HEK293 (cell line): Measurements from ENCODE around the gene MAEA.

Experiments used
- CTCF ChIA-PET: fragments of 350-600 bp; formaldehyde crosslinking; extraction: SDS; loops from one replicate; lab custom pipeline; 2021; ENCODE audit warnings: antibody characterized with exemption; lab: Yijun Ruan, JAX
- POLR2A ChIA-PET: fragments of 300-600 bp; formaldehyde crosslinking; extraction: SDS; loops from one replicate; lab custom pipeline; 2020; ENCODE audit warnings: antibody characterized with exemption, inconsistent platforms; lab: Yijun Ruan, JAX
- H3K27ac ChIP-seq: fragments of 200-500 bp; sonication (Bioruptor generic); 2 replicates; pipeline ENCODE4 v1.5.1; 2014; ENCODE audit warnings: low read depth, low read length, control low read depth, inconsistent platforms; ENCODE audit errors: extremely low read depth
- H3K36me3 ChIP-seq, 2 experiments: fragments of 200-500 bp in 1 of 2; sonication (Bioruptor generic) in 1 of 2; 1 replicate in 1 of 2; 2 replicates in 1 of 2; pipeline ENCODE4 v1.5.1; 2014 to 2017; ENCODE audit warnings: inconsistent platforms in 2 of 2, low read length in 2 of 2; ENCODE audit not compliant: control insufficient read depth in 2 of 2, insufficient read depth in 1 of 2
- H3K4me1 ChIP-seq: fragments of 200-500 bp; sonication (Bioruptor generic); 2 replicates; pipeline ENCODE4 v1.5.1; 2014; ENCODE audit warnings: mild to moderate bottlenecking, low read length, inconsistent platforms; ENCODE audit not compliant: control insufficient read depth, insufficient read depth
- H3K4me3 ChIP-seq: 2 replicates; pipeline ENCODE4 v1.5.1; 2011; ENCODE audit warnings: low read depth, mild to moderate bottlenecking, control low read depth, low read length, moderate library complexity
- H3K9me3 ChIP-seq: fragments of 200-500 bp; sonication (Bioruptor generic); 2 replicates; pipeline ENCODE4 v1.5.1; 2014; ENCODE audit warnings: low read depth, low read length, inconsistent platforms; ENCODE audit not compliant: control insufficient read depth, insufficient read depth
- GLI2 ChIP-seq: fragments of 450-650 bp; formaldehyde crosslinking; IDR thresholded peaks from 2 replicates; pipeline ENCODE4; 2017; ENCODE audit warnings: missing biosample characterization, missing genetic modification characterization, low read depth, borderline replicate concordance
- KLF17 ChIP-seq: fragments of 450-650 bp; formaldehyde crosslinking; IDR thresholded peaks from 2 replicates; pipeline ENCODE4 v1.5.1; 2016; ENCODE audit warnings: missing biosample characterization, missing genetic modification characterization
- MEIS1 ChIP-seq: sonication (generic); formaldehyde crosslinking; IDR thresholded peaks from 2 replicates; pipeline ENCODE4 v1.8.1; 2022; ENCODE audit warnings: missing genetic modification reagents, mild to moderate bottlenecking, borderline replicate concordance
- MYNN ChIP-seq: fragments of 450-650 bp; formaldehyde crosslinking; IDR thresholded peaks from 2 replicates; pipeline ENCODE4 v1.5.1; 2016; ENCODE audit warnings: missing biosample characterization, missing genetic modification characterization, borderline replicate concordance
- PRDM2 ChIP-seq: fragments of 450-650 bp; formaldehyde crosslinking; IDR thresholded peaks from 2 replicates; pipeline ENCODE4 v1.5.1; 2016; ENCODE audit warnings: missing biosample characterization, missing genetic modification characterization, borderline replicate concordance
- SALL2 ChIP-seq: fragments of 450-650 bp; formaldehyde crosslinking; IDR thresholded peaks from 2 replicates; pipeline ENCODE4 v1.5.0; 2017; ENCODE audit warnings: missing biosample characterization, mild to moderate bottlenecking, missing genetic modification characterization, borderline replicate concordance
- SCRT1 ChIP-seq: fragments of 450-650 bp; formaldehyde crosslinking; IDR thresholded peaks from 2 replicates; pipeline ENCODE4 v1.5.1; 2016; ENCODE audit warnings: missing biosample characterization, missing genetic modification characterization, borderline replicate concordance
- TSHZ1 ChIP-seq: fragments of 450-650 bp; formaldehyde crosslinking; IDR thresholded peaks from 2 replicates; pipeline ENCODE4 v1.5.1; 2016; ENCODE audit warnings: missing biosample characterization, missing genetic modification characterization, borderline replicate concordance
- YY1 ChIP-seq: fragments of 450-650 bp; formaldehyde crosslinking; IDR thresholded peaks from 2 replicates; pipeline ENCODE4 v1.5.1; 2018; ENCODE audit warnings: missing biosample characterization, missing genetic modification characterization
- ZNF132 ChIP-seq: fragments of 450-650 bp; formaldehyde crosslinking; IDR thresholded peaks from 2 replicates; pipeline ENCODE4 v1.5.1; 2017; ENCODE audit warnings: missing biosample characterization, missing genetic modification characterization, borderline replicate concordance
- ZNF169 ChIP-seq: fragments of 450-650 bp; formaldehyde crosslinking; IDR thresholded peaks from 2 replicates; pipeline ENCODE4 v1.5.1; 2016; ENCODE audit warnings: missing biosample characterization, missing genetic modification characterization
- ZNF2 ChIP-seq: fragments of 450-650 bp; formaldehyde crosslinking; IDR thresholded peaks from 2 replicates; pipeline ENCODE4 v1.5.1; 2016; ENCODE audit warnings: missing biosample characterization, missing genetic modification characterization
- ZNF223 ChIP-seq: fragments of 450-650 bp; formaldehyde crosslinking; IDR thresholded peaks from 2 replicates; pipeline ENCODE4 v1.5.1; 2016; ENCODE audit warnings: missing biosample characterization, missing genetic modification characterization
- ZNF23 ChIP-seq: fragments of 450-650 bp; formaldehyde crosslinking; IDR thresholded peaks from 2 replicates; pipeline ENCODE4 v1.5.1; 2016; ENCODE audit warnings: missing biosample characterization, missing genetic modification characterization, borderline replicate concordance
- ZNF24 ChIP-seq: fragments of 450-650 bp; formaldehyde crosslinking; IDR thresholded peaks from 2 replicates; pipeline ENCODE4 v1.5.1; 2016; ENCODE audit warnings: missing biosample characterization, missing genetic modification characterization
- ZNF37A ChIP-seq: fragments of 450-650 bp; IDR thresholded peaks from 2 replicates; pipeline ENCODE4 v1.5.1; 2018; ENCODE audit warnings: missing biosample characterization, missing genetic modification characterization
- ZNF423 ChIP-seq: fragments of 450-650 bp; formaldehyde crosslinking; IDR thresholded peaks from 2 replicates; pipeline ENCODE4 v1.5.1; 2016; ENCODE audit warnings: missing biosample characterization, missing genetic modification characterization
- ZNF48 ChIP-seq: fragments of 450-650 bp; formaldehyde crosslinking; IDR thresholded peaks from 2 replicates; pipeline ENCODE4 v1.5.1; 2016; ENCODE audit warnings: missing biosample characterization, missing genetic modification characterization
- ZNF510 ChIP-seq: fragments of 450-650 bp; formaldehyde crosslinking; IDR thresholded peaks from 2 replicates; pipeline ENCODE4 v1.5.1; 2018; ENCODE audit warnings: mild to moderate bottlenecking, missing genetic modification characterization, missing biosample characterization; ENCODE audit not compliant: insufficient replicate concordance
- ZNF513 ChIP-seq: fragments of 450-650 bp; IDR thresholded peaks from 2 replicates; pipeline ENCODE4 v1.5.1; 2018; ENCODE audit warnings: missing biosample characterization, missing genetic modification characterization
- ZNF530 ChIP-seq: fragments of 450-650 bp; formaldehyde crosslinking; IDR thresholded peaks from 2 replicates; pipeline ENCODE4 v1.5.1; 2016; ENCODE audit warnings: low read depth, missing biosample characterization, missing genetic modification characterization
- ZNF664 ChIP-seq: fragments of 450-650 bp; formaldehyde crosslinking; IDR thresholded peaks from 2 replicates; pipeline ENCODE4 v1.5.1; 2016; ENCODE audit warnings: missing biosample characterization, missing genetic modification characterization
- ZNF776 ChIP-seq: fragments of 450-650 bp; formaldehyde crosslinking; IDR thresholded peaks from 2 replicates; pipeline ENCODE4 v1.5.0; 2017; ENCODE audit warnings: missing biosample characterization, missing genetic modification characterization, borderline replicate concordance
- ZNF785 ChIP-seq: fragments of 450-650 bp; formaldehyde crosslinking; IDR thresholded peaks from 2 replicates; pipeline ENCODE4 v1.5.1; 2016; ENCODE audit warnings: missing biosample characterization, missing genetic modification characterization
- ZNF837 ChIP-seq: fragments of 450-650 bp; formaldehyde crosslinking; IDR thresholded peaks from 2 replicates; pipeline ENCODE4 v1.5.1; 2016; ENCODE audit warnings: missing biosample characterization, missing genetic modification characterization
- ZNF843 ChIP-seq: fragments of 450-650 bp; formaldehyde crosslinking; IDR thresholded peaks from 2 replicates; pipeline ENCODE4 v1.5.1; 2016; ENCODE audit warnings: missing biosample characterization, missing genetic modification characterization

The MAEA gene

GRCh38 chr4:1347410-1347864, 57.7 kb downstream of the MAEA start (continued):
- TF ChIP-seq PRDM2 (tag by site-specific recombination) (no peak), ZNF843 (tag by site-specific recombination) (no peak), ZNF23 (no peak), ZNF37A (tag by site-specific recombination) (no peak), ZNF510 (tag by site-specific recombination) (no peak), ZNF223 (tag by site-specific recombination) (no peak), MEIS1 (CRISPR knock-in tag) (no peak), SCRT1 (tag by site-specific recombination) (no peak), ZNF776 (tag by site-specific recombination) (no peak), ZNF423 (tag by site-specific recombination) (no peak), ZNF169 (tag by site-specific recombination) (no peak), ZNF837 (tag by site-specific recombination) (no peak), ZNF513 (tag by site-specific recombination) (no peak), YY1 (tag by site-specific recombination) (no peak), SALL2 (tag by site-specific recombination) (no peak), ZNF664 (tag by site-specific recombination) (no peak), GLI2 (tag by site-specific recombination) (no peak), ZNF132 (tag by site-specific recombination) (no peak)

- H3K9me3 ChIP-seq, result no peaks in the 10 kb centered on the region
- peaks cover 0 to 27% of the 10 kb centered on the region in 2 experiments; a peak in 1 of 3 replicates for H3K36me3 ChIP-seq
- ChIA-PET CTCF (interaction anchor here (0.8 to 1.7 kb wide), 3 partner anchors 44 to 217 kb away, joined by 3 to 5 read pairs (median 4); no protein-coding TSS in a partner anchor), POLR2A (interaction anchor here (0.8 kb wide), 1 partner anchor 11 kb away, joined by 3 read pairs; no protein-coding TSS in a partner anchor)
- no peaks in the 10 kb centered on the region for H3K4me1 ChIP-seq
- H3K27ac ChIP-seq, result peak overlapping the region; percentile 60; the same call in 1 of the 2 replicates
- peak overlapping the region; percentile 57 for H3K4me3 ChIP-seq
- TF ChIP-seq ZNF48 (tag by site-specific recombination) (no peak), KLF17 (tag by site-specific recombination) (no peak), MYNN (tag by site-specific recombination) (no peak), ZNF2 (tag by site-specific recombination) (no peak), TSHZ1 (tag by site-specific recombination) (no peak), GLI2 (tag by site-specific recombination) (no peak), ZNF24 (tag by site-specific recombination) (no peak), ZNF785 (tag by site-specific recombination) (no peak), ZNF530 (no peak)
These were observed 58.4 kb downstream of the MAEA start for GRCh38 chr4:1348014-1348513.
